PFSK-1 (cell line): Measurements from ENCODE around the gene SRP54.

Source experiments
- POLR2AphosphoS5 ChIP-seq: IDR thresholded peaks from 2 replicates; pipeline ENCODE4 v1.6.1; 2012; ENCODE audit warnings: low read depth, mild to moderate bottlenecking, control low read depth, low read length, moderate library complexity
- SIN3A ChIP-seq: IDR thresholded peaks from 2 replicates; pipeline ENCODE4 v1.6.1; 2012; ENCODE audit warnings: mild to moderate bottlenecking, low read length, moderate library complexity, borderline replicate concordance; ENCODE audit not compliant: insufficient read depth
- TAF1 ChIP-seq: IDR thresholded peaks from 2 replicates; pipeline ENCODE4 v1.6.1; 2012; ENCODE audit warnings: low read length, control low read depth, borderline replicate concordance; ENCODE audit not compliant: insufficient read depth
- TF ChIP-seq, protein P1 (sequence below), 2 experiments: IDR thresholded peaks; 2 replicates each; pipeline versions ENCODE4 v1.6.1 to v1.8.0; 2011 to 2012; ENCODE audit warnings: low read depth in 2 of 2, low read length in 2 of 2, control low read depth in 1 of 2, inconsistent platforms in 1 of 2, mild to moderate bottlenecking in 1 of 2, moderate library complexity in 1 of 2; ENCODE audit not compliant: insufficient read depth in 1 of 2

DNA sequence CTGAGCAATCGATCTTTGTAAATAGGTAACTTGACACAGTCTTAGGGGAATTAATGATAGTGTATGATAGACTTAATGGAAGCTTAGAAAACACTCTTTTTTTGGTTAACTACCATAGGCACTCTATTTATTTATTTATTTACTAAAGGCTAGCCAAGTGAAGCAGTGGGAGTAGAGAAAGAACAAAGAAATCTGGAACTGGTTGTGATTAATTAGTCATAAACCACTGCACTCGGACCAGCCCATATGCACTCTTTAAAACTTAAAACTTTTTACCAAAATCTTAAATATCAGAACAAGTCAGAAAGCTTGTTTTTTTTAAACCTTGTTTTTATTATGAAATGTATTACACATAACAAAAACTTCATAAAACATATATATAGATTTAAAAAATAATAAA is 49.5 kb upstream of the SRP54 start:
- no peak for TF ChIP-seq POLR2AphosphoS5
- TF ChIP-seq SIN3A: no peak
- TF ChIP-seq TAF1: no peak
- TF ChIP-seq, protein P1, sequence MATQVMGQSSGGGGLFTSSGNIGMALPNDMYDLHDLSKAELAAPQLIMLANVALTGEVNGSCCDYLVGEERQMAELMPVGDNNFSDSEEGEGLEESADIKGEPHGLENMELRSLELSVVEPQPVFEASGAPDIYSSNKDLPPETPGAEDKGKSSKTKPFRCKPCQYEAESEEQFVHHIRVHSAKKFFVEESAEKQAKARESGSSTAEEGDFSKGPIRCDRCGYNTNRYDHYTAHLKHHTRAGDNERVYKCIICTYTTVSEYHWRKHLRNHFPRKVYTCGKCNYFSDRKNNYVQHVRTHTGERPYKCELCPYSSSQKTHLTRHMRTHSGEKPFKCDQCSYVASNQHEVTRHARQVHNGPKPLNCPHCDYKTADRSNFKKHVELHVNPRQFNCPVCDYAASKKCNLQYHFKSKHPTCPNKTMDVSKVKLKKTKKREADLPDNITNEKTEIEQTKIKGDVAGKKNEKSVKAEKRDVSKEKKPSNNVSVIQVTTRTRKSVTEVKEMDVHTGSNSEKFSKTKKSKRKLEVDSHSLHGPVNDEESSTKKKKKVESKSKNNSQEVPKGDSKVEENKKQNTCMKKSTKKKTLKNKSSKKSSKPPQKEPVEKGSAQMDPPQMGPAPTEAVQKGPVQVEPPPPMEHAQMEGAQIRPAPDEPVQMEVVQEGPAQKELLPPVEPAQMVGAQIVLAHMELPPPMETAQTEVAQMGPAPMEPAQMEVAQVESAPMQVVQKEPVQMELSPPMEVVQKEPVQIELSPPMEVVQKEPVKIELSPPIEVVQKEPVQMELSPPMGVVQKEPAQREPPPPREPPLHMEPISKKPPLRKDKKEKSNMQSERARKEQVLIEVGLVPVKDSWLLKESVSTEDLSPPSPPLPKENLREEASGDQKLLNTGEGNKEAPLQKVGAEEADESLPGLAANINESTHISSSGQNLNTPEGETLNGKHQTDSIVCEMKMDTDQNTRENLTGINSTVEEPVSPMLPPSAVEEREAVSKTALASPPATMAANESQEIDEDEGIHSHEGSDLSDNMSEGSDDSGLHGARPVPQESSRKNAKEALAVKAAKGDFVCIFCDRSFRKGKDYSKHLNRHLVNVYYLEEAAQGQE (IDR thresholded peaks at IDR 0.05; ENCODE audit: insufficient read depth in 1 of 2, low read depth in 2 of 2, low read length in 2 of 2): no peak
